NCI-H1436 treated with DMSO at 0.1 percent for 48 hours (cell line): Measurements from ENCODE around the gene PRSS33.

ENCODE experiments used
- DNase-seq: peaks from one replicate; lab custom pipeline; 2025; lab: John Stamatoyannopoulos, UW

The PRSS33 gene

GRCh38 chr16:2741168-2741567, 46.2 kb downstream of the PRSS33 start:
- DNase-seq, result no peak

- DNase-seq, result no peak
These were observed 46.9 kb downstream of the PRSS33 start for GRCh38 chr16:2740476-2740875.

DNA sequence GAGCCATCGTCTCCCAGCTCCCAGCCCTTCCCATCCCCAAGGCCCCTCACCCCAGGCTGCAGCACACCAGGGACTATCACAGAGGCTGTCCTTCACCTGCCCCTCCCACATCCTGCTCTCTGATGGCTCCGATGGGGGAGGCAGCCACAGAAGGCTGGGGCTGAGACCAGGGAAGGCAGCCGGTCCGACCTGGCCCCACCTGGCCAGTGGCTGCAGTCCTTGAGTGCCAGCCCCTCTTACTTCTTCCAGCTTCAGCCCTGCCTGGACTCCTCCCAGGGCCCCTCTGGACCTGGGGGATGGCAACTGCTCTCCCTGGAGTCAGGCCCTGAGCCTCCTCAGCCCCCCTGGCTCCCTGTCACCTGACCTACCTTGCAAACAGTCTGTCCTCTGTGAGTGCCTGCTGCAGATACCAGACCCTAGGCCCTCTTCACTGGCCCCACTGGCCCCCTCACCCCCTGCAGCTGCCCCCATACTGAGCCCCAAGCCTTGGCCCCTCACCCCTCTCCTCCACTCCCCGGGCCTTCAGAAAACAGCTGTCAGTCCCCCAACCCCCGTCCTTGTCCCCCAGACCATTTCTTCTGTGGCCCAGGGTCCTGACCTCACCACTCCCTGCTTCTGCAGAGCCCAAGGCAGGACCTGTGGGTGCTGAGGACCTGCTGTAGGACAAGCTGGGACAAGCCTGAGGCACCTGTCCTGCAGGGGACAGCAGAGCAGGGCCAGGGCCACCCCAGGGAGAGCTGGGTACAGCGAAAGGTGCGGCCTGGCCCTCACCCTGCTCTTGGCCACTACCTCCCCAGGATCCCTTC, 47.5 kb downstream of the PRSS33 start:
- DNase-seq, result no peak

DNA sequence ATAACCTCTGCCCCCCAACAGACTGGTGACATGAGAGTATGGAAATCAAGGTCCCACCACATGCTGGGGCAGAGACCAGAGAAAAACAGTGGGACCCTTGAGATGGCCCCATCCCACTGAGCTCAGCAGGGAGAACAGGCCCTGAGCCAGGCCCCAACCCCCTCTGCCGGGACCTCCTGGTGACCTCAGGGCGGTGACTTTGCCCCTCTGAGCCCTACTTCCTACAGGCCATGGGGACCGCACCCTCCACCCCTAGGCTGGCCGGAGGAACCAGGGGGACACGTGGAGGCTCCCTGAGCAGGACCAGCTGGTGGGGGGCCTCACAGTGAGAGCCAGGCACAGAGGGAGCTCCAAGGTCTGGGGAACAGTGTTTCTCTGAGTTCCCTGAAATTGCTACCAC, 48.7 kb downstream of the PRSS33 start:
- no peak for DNase-seq

DNA sequence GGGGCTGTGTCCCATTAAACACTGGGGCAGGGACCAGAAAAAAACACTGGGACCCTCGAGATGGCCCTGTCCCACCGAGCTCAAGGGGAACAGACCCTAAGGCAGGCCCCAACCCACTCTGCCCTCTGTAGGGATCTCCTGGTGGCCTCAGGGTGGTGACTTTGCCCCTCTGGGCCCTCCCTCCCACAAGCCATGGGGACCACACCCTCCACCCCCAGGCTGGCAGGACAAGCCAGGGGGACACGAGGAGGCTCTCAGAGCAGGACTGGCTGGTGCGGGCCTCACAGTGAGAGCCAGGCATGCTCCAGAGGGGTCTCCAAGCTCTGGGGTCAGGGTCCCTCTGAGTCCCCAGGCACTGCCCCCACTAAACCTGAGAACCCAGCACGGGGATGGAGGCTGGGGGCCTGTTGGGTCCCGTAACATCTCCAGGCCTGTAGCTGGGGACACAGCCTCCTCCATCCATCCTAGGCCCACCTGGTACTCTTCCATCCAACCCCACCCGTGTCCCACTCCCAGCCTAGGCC, 49.4 kb downstream of the PRSS33 start:
- DNase-seq, result no peak

GRCh38 chr16:2737238-2737605, 50.1 kb downstream of the PRSS33 start:
- no peak for DNase-seq

GRCh38 chr16:2736476-2737237, 50.7 kb downstream of the PRSS33 start:
- no peak for DNase-seq

DNA sequence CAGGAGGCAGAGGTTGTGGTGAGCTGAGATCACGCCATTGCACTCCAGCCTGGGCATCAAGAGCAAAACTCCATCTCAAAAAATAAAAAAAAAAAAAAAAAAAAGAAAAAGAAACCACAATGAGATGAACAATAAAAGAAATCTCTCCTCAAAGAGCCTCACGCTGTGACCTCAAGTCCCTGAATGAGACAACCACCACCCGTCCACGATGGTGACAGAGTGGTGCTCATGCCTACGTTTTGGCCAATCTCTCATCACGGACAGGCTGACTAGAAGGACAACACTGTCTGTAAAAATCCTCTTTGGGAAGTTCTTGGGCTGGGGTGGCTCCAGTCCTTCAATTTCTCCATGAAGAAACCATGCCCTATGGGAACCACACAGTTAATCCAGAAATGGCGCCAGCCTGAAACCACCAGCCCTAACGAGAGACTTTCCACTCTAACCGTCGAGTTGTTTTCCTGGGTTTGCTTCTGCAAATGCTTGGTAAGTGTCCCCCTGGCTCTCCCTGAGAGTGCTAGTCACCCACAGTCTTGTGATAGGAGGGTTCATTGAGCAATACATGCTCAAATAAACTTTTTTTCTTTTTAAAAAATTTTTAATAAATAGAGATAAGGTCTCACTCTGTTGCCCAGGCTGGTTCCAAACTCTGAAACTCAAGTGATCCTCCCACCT, 52.4 kb downstream of the PRSS33 start:
- DNase-seq, result no peak
